Measurements from ENCODE around the gene P2RX1. TPM values are rescaled to one million over a fixed set of nuclear protein-coding genes. Genes with fewer than 3 reads are reported as not detected.

Gene P2RX1
- total and polyA plus RNA-seq, 2 experiments from 2014 or later: 0.31 to 2.2 TPM

DNA sequence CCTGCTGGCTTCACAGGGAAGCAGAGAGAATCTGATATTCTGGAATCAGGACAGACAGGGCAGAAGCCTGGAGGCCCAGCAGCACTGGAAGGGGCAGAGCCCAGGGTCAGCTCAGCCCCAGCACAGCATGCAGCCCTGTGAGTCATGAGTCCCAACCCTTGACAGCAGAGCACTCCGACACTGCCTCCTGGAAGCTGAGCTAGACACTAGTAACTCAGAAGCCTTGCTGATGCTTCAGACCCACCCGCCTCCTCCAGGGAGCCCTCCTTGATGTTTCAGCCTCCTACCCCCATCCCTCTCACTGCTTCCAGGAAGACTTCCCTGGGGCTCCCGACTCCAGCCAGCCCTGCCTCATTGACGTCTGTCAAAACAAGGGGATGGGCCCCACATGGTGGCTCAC lies 30.3 kb downstream of the P2RX1 start (continued):
- TF ChIP-seq, protein P1, sequence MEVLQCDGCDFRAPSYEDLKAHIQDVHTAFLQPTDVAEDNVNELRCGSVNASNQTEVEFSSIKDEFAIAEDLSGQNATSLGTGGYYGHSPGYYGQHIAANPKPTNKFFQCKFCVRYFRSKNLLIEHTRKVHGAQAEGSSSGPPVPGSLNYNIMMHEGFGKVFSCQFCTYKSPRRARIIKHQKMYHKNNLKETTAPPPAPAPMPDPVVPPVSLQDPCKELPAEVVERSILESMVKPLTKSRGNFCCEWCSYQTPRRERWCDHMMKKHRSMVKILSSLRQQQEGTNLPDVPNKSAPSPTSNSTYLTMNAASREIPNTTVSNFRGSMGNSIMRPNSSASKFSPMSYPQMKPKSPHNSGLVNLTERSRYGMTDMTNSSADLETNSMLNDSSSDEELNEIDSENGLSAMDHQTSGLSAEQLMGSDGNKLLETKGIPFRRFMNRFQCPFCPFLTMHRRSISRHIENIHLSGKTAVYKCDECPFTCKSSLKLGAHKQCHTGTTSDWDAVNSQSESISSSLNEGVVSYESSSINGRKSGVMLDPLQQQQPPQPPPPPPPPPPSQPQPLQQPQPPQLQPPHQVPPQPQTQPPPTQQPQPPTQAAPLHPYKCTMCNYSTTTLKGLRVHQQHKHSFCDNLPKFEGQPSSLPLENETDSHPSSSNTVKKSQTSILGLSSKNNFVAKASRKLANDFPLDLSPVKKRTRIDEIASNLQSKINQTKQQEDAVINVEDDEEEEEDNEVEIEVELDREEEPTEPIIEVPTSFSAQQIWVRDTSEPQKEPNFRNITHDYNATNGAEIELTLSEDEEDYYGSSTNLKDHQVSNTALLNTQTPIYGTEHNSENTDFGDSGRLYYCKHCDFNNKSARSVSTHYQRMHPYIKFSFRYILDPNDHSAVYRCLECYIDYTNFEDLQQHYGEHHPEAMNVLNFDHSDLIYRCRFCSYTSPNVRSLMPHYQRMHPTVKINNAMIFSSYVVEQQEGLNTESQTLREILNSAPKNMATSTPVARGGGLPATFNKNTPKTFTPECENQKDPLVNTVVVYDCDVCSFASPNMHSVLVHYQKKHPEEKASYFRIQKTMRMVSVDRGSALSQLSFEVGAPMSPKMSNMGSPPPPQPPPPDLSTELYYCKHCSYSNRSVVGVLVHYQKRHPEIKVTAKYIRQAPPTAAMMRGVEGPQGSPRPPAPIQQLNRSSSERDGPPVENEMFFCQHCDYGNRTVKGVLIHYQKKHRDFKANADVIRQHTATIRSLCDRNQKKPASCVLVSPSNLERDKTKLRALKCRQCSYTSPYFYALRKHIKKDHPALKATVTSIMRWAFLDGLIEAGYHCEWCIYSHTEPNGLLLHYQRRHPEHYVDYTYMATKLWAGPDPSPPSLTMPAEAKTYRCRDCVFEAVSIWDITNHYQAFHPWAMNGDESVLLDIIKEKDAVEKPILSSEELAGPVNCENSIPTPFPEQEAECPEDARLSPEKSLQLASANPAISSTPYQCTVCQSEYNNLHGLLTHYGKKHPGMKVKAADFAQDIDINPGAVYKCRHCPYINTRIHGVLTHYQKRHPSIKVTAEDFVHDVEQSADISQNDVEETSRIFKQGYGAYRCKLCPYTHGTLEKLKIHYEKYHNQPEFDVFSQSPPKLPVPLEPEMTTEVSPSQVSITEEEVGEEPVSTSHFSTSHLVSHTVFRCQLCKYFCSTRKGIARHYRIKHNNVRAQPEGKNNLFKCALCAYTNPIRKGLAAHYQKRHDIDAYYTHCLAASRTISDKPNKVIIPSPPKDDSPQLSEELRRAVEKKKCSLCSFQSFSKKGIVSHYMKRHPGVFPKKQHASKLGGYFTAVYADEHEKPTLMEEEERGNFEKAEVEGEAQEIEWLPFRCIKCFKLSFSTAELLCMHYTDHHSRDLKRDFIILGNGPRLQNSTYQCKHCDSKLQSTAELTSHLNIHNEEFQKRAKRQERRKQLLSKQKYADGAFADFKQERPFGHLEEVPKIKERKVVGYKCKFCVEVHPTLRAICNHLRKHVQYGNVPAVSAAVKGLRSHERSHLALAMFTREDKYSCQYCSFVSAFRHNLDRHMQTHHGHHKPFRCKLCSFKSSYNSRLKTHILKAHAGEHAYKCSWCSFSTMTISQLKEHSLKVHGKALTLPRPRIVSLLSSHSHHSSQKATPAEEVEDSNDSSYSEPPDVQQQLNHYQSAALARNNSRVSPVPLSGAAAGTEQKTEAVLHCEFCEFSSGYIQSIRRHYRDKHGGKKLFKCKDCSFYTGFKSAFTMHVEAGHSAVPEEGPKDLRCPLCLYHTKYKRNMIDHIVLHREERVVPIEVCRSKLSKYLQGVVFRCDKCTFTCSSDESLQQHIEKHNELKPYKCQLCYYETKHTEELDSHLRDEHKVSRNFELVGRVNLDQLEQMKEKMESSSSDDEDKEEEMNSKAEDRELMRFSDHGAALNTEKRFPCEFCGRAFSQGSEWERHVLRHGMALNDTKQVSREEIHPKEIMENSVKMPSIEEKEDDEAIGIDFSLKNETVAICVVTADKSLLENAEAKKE (CRISPR knock-in tag; IDR thresholded peaks at IDR 0.05): no peak
- TF ChIP-seq ZNF114 (CRISPR knock-in tag; IDR thresholded peaks at IDR 0.05) (no peak), CREB1 (CRISPR knock-in tag; IDR thresholded peaks at IDR 0.05; ENCODE audit: low read depth) (no peak), EZH2phosphoT487 (IDR thresholded peaks at IDR 0.05; ENCODE audit: unreplicated experiment) (no peak), STAT1 (IDR thresholded peaks at IDR 0.05; ENCODE audit: unreplicated experiment) (no peak), EZH2 (IDR thresholded peaks at IDR 0.05; ENCODE audit: low read depth, unreplicated experiment) (no peak)
- TF ChIP-seq, protein P2, sequence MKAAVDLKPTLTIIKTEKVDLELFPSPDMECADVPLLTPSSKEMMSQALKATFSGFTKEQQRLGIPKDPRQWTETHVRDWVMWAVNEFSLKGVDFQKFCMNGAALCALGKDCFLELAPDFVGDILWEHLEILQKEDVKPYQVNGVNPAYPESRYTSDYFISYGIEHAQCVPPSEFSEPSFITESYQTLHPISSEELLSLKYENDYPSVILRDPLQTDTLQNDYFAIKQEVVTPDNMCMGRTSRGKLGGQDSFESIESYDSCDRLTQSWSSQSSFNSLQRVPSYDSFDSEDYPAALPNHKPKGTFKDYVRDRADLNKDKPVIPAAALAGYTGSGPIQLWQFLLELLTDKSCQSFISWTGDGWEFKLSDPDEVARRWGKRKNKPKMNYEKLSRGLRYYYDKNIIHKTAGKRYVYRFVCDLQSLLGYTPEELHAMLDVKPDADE (IDR thresholded peaks at IDR 0.05): no peak

DNA sequence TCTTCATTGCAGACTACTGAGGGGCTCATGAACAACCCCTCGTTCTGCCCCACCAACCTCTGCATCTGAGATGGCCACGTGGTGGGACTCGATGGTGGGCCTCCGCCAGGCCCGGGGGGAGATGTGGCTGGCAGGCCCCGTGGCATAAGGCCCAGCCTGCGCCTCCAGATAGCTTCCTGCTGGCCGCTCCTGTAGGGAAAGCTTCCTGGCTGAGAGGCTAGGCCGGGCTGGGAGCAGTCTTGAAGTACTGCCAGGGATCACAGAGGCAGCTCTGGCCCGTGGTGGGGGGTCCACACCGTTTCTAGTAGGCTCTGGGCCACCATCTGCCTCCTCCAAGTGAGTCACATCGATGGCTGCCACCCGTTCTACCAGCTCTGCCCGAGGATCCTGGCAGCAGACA lies 31.0 kb downstream of the P2RX1 start:
- ATAC-seq (no peak), DNase-seq (ENCODE audit: low spot score) (no peak)
- peaks cover 20% of the 10 kb centered on the region for H3K4me1 Mint-ChIP-seq
- peaks cover 7% of the 10 kb centered on the region for H3K27me3 Mint-ChIP-seq (ENCODE audit: insufficient read depth, low read depth, poor library complexity)
- no peak overlapping the region for H3K27ac Mint-ChIP-seq
- Histone ChIP-seq H3K27ac (ENCODE audit: low read depth) (no peak overlapping the region), H3F3A (replicated peaks; ENCODE audit: low read depth) (peaks cover 6% of the 10 kb centered on the region; the same call in 1 of the 2 replicates), H2AFZ (no peak overlapping the region), H4K20me1 (replicated peaks; ENCODE audit: insufficient read depth) (no peaks in the 10 kb centered on the region; the same call in 1 of the 2 replicates), H3K9me2 (ENCODE audit: insufficient read depth) (no peaks in the 10 kb centered on the region), H3K4me3 (no peak overlapping the region), H3K79me2 (replicated peaks; ENCODE audit: insufficient read depth) (no peaks in the 10 kb centered on the region), H3K27me3 (ENCODE audit: insufficient read depth) (no peaks in the 10 kb centered on the region), H3K36me3 (ENCODE audit: insufficient read depth) (0 out of 2 replicates have a peak, but pooled peaks cover 3% of the 10 kb centered on the region), H3K4me2 (no peak overlapping the region), H3K4me1 (ENCODE audit: insufficient read depth) (peaks cover 8% of the 10 kb centered on the region)
- H3K4me3 Mint-ChIP-seq: no peak overlapping the region
- H3K36me3 Mint-ChIP-seq (ENCODE audit: low read depth): peaks cover 2% of the 10 kb centered on the region; the same call in 1 of the 3 replicates
- H3K9me3 Mint-ChIP-seq: no peaks in the 10 kb centered on the region
- TF ChIP-seq, protein P2 (IDR thresholded peaks at IDR 0.05): no peak
- TF ChIP-seq CREB1 (CRISPR knock-in tag; IDR thresholded peaks at IDR 0.05; ENCODE audit: low read depth) (no peak), EZH2phosphoT487 (IDR thresholded peaks at IDR 0.05; ENCODE audit: unreplicated experiment) (no peak)
